ENCODE data around the gene WIPF3. TPM values are rescaled to one million over a fixed set of nuclear protein-coding genes. Genes with fewer than 3 reads are reported as not detected.

The WIPF3 gene
- total RNA-seq, 1 experiment from 2014 or later = not detected

DNA sequence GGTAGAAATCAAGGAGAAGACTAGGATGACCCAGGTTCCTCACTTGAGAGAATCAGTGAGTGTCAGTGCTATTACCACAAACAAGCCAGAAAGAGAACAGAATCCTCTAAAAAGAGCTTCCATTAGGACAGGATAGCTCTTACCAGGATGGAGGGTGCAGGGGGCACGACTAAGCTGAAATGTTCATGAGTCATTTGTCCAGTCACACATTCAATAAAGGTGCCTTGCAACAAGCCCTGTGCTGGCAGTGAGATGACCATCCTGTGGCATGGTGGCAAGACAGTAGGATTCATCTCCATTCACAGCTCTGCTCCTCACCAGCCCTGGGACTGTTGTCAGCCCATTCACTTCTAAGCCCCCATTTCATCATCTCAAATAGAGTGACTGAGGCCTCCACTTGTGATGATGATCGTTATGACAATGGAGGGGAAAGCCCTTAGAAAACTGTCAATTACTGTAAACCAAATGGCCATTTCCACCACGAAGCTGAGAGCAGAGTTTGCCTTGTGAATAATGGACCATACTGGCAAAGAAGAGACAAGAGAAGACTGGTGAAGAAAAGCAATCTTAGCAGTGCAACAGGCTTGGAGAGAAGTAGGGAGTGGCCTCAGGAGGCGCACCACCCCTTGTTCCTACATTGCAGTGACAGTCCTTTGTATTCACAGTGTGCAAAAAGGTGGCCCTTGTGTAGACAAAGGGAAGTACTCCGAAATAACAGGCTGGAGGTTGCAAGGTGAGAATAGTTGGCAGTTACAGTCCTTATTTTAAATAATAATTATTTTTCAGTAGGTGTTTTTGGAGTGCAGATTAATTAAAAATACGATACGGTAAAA lies 9.0 kb upstream of the WIPF3 start:
- no peak overlapping the region for H3K27ac ChIP-seq
- no peaks in the 10 kb centered on the region; the same call in 1 of the 2 replicates for H3K27me3 ChIP-seq (replicated peaks)
- no peaks in the 10 kb centered on the region for H3K36me3 ChIP-seq
- no peaks in the 10 kb centered on the region for H3K4me1 ChIP-seq (replicated peaks)
- no peak overlapping the region for H3K4me3 ChIP-seq
- H3K9me3 ChIP-seq (replicated peaks) = no peaks in the 10 kb centered on the region
- no peak for DNase-seq (ENCODE audit: low read depth in 1 of 2, low spot score in 2 of 2)

- DNase-seq (ENCODE audit: low read depth in 1 of 2, low spot score in 2 of 2) = no peak
- no peak overlapping the region for H3K27ac ChIP-seq
- no peaks in the 10 kb centered on the region for H3K9me3 ChIP-seq (replicated peaks)
- no peaks in the 10 kb centered on the region; the same call in 1 of the 2 replicates for H3K27me3 ChIP-seq (replicated peaks)
- H3K4me1 ChIP-seq (replicated peaks) = no peaks in the 10 kb centered on the region
- H3K4me3 ChIP-seq = no peak overlapping the region
- H3K36me3 ChIP-seq = no peaks in the 10 kb centered on the region
These were observed 7.9 kb upstream of the WIPF3 start for GRCh38 chr7:29798422-29798821.

DNA sequence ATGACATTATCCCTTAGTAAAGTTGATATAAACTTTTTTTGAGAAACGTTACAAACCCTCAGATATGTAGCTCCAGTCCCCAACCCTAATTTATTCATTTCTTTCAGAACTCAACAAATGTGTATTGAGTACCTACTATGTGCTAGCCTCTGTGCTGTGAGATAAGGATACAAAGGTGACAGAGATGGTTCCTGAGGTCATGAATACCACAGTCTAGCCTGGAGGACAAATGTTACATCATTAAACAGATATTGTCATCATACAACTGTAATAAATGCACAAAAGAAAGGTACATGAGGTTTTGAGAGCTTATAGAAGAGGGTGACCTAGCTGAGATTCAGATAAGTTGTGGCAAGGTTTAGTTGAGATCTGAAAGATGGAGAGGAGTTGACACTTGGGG lies 4.4 kb upstream of the WIPF3 start:
- peaks cover 28% of the 10 kb centered on the region for H3K27me3 ChIP-seq (replicated peaks)
- no peaks in the 10 kb centered on the region for H3K36me3 ChIP-seq
- H3K9me3 ChIP-seq (replicated peaks) = 0 out of 2 replicates have a peak, but pooled peaks cover 2% of the 10 kb centered on the region
- H3K4me3 ChIP-seq = no peak overlapping the region
- H3K27ac ChIP-seq = no peak overlapping the region
- DNase-seq (ENCODE audit: low read depth in 1 of 2, low spot score in 2 of 2) = no peak
- H3K4me1 ChIP-seq (replicated peaks) = peaks cover 7% of the 10 kb centered on the region

DNA sequence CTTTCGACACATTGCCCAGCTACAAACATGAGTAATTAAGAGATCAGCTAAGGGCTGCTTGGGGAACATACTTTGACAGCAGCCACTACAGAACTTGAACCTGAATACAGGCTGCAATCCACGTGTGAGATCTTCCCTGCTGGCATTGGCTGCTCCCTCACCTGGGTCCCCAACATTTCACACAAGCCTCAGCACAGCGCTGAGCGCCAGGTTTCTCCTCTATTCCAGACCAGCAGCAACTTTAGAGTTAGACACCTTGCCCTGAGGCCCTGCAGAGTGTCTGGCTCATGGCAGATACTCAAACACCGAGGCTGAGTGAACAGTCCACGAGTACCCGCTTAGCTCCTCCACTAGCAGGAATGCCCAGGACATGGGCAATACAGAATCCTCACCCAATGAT lies 1.3 kb upstream of the WIPF3 start:
- H3K27ac ChIP-seq = no peak overlapping the region
- H3K9me3 ChIP-seq (replicated peaks) = 0 out of 2 replicates have a peak, but pooled peaks cover 2% of the 10 kb centered on the region
- H3K36me3 ChIP-seq = no peaks in the 10 kb centered on the region
- no peak overlapping the region for H3K4me3 ChIP-seq
- DNase-seq (ENCODE audit: low read depth in 1 of 2, low spot score in 2 of 2) = no peak
- peaks cover 58% of the 10 kb centered on the region for H3K27me3 ChIP-seq (replicated peaks)
- peaks cover 7% of the 10 kb centered on the region for H3K4me1 ChIP-seq (replicated peaks)

DNA sequence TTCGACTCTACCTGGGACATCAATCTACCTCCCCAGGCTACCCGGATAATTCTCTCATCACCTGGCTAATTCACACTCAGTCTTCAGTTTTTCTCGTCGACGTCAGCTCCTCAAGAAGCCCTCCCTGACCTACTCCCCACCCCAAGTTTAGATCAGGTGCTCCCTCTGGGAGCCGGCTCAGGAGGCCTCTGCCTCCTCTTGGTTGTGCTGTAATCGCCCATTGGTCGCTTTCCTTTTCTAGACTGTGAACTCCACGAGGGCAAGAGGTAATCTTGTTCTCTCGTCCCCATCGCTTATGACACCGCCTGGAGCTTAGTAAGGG lies 461 bp upstream of the WIPF3 start:
- H3K27me3 ChIP-seq (replicated peaks) = peaks cover 66% of the 10 kb centered on the region
- H3K4me3 ChIP-seq = no peak overlapping the region
- 0 out of 2 replicates have a peak, but pooled peaks cover 2% of the 10 kb centered on the region for H3K9me3 ChIP-seq (replicated peaks)
- DNase-seq (ENCODE audit: low read depth in 1 of 2, low spot score in 2 of 2) = no peak
- H3K36me3 ChIP-seq = no peaks in the 10 kb centered on the region
- no peak overlapping the region for H3K27ac ChIP-seq
- H3K4me1 ChIP-seq (replicated peaks) = peaks cover 7% of the 10 kb centered on the region

DNA sequence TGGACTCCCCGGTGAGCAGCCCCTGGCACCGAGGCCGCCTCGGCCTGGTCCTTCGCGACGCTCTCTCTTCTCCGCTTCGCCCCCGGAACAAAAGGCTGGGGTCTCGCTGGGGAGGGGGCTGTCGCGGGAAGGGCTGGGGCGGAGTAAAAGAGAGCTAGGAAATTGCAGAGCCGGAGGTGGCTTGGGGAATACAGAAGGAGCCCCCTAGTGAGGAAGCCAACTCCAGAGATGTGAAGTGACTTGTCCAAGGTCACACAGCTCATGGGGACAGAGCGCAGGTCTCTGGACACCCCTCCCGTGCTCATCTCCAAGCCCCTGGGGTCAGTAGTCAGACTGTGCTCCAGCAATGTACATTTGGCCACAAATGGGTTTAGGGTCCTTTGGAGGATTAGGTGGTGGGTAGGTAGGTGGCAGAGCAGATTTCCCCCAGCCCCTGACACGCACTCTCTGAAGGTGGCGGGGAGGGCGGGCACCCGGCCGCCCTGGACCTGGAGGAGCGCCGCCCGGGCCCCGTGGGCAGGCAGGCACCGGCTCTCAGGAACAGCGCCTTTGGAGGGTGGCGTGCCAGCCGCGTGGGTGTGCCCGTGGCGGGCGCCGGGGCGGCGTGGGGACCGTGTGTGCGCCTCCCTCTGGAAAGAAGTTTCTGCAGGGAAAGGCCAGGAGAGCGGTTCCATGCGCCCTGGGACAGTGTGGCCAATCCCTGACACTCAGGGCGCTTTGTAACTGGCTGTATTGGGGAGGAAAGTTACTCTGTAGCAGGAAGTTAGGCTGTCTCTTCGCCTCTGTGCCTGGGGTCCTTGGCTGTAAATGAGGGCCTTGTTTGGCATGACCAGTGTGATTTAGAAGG lies 910 bp downstream of the WIPF3 start:
- H3K27me3 ChIP-seq (replicated peaks) = peaks cover 73% of the 10 kb centered on the region

DNA sequence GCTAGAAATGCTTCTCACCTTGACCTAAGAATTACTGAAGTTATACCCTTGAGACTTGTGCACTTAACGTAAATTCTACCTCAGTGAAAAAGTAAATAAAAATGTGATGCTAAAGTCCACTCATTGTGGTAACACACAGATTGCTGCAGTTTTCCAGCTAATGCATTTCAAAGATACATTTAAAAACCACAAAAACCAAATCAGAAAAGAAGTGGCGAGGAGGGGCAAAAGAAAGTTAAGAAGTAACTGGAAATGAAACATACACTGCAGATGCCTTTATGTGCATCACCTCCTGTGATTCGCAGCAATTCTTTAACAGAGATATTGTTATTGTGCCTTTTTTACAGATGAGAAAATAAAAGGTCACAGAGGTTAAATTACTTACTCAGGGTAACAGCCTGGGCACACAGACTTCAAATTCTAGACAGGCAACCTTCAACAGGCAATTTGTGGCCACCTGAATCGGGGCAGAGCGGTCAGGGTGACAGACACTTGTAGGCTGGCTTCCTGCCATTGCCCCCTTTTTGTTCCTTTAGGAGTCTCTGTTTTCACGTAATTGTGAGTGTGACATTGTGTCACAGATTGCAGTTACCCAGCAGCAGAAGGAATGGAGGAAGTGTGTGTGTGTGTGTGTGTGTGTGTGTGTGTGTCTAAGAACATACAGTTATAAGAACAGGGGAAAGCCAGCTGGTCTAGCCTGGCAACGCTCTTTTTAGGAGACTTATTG lies 1.9 kb downstream of the WIPF3 start:
- peaks cover 79% of the 10 kb centered on the region for H3K27me3 ChIP-seq (replicated peaks)
- no peak for DNase-seq (ENCODE audit: low read depth in 1 of 2, low spot score in 2 of 2)

More for the DNA sequence above, 910 bp downstream of the WIPF3 start:
- Histone ChIP-seq H3K27ac (no peak overlapping the region), H3K9me3 (replicated peaks) (0 out of 2 replicates have a peak, but pooled peaks cover 2% of the 10 kb centered on the region), H3K4me3 (no peak overlapping the region; the same call in 1 of the 2 replicates), H3K36me3 (no peaks in the 10 kb centered on the region), H3K4me1 (replicated peaks) (peaks cover 7% of the 10 kb centered on the region)
- DNase-seq (ENCODE audit: low read depth in 1 of 2, low spot score in 2 of 2) = no peak

DNA sequence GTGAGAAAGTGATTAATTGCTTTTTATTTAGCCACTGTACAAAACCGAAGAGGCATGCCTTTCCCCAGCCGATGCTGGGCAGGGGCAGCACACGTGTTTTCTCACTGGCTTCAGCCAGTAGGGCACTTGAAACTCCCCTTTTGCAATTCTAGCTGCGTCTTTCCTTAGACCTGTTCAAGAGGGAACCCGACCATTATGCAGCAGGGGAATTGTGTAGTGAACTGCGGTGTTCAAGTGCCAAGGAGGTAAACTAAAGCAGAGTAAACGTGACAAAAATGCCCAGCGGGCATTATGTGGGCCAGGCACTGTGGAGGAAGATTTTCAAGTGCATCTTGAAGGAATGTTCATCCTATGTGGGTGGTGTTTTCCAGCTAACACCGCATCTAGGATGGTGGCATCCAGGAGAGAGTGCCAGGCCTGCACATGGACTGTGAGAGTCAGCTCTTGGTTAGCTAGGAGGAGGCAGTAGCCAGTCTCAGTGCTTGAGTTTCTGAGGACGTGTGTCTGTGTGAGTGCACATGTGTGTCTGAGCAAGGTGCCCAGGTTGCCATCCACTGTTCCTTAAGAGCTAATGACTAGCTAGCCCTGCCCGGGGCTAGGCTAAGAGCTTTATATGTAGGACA lies 3.3 kb downstream of the WIPF3 start:
- DNase-seq (ENCODE audit: low read depth in 1 of 2, low spot score in 2 of 2) = no peak
- H3K27me3 ChIP-seq (replicated peaks) = peaks cover 79% of the 10 kb centered on the region
- no peak overlapping the region for H3K27ac ChIP-seq
- peaks cover 7% of the 10 kb centered on the region for H3K4me1 ChIP-seq (replicated peaks)
- 0 out of 2 replicates have a peak, but pooled peaks cover 2% of the 10 kb centered on the region for H3K9me3 ChIP-seq (replicated peaks)
- no peaks in the 10 kb centered on the region for H3K36me3 ChIP-seq
- H3K4me3 ChIP-seq = no peak overlapping the region

More for the DNA sequence above, 1.9 kb downstream of the WIPF3 start:
- 0 out of 2 replicates have a peak, but pooled peaks cover 2% of the 10 kb centered on the region for H3K9me3 ChIP-seq (replicated peaks)
- H3K4me1 ChIP-seq (replicated peaks) = peaks cover 7% of the 10 kb centered on the region
- no peak overlapping the region for H3K27ac ChIP-seq
- H3K4me3 ChIP-seq = no peak overlapping the region
- H3K36me3 ChIP-seq = no peaks in the 10 kb centered on the region

DNA sequence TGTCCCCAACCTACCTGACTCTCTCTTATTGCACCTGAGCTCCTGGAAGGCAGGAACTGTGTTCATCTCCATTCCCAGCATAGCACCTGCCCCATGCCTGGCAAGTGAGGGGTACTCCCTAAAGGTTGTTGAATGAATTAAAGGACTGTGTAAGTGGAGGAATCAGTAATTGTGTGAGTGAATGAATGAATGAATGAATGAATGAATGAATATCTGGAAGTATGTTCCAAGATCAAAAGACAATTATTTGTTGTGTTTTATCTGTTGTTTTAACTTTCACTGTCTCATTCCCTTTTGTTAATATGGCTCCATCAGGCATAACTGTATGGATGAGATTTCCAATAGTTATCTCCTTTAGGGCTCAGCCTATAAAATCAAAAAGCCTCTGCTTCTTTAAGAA lies 4.0 kb downstream of the WIPF3 start:
- H3K27ac ChIP-seq = no peak overlapping the region
- no peaks in the 10 kb centered on the region for H3K36me3 ChIP-seq
- no peak overlapping the region for H3K4me3 ChIP-seq
- DNase-seq (ENCODE audit: low read depth in 1 of 2, low spot score in 2 of 2) = no peak
- H3K4me1 ChIP-seq (replicated peaks) = peaks cover 7% of the 10 kb centered on the region
- H3K27me3 ChIP-seq (replicated peaks) = peaks cover 75% of the 10 kb centered on the region
- 0 out of 2 replicates have a peak, but pooled peaks cover 2% of the 10 kb centered on the region for H3K9me3 ChIP-seq (replicated peaks)

DNA sequence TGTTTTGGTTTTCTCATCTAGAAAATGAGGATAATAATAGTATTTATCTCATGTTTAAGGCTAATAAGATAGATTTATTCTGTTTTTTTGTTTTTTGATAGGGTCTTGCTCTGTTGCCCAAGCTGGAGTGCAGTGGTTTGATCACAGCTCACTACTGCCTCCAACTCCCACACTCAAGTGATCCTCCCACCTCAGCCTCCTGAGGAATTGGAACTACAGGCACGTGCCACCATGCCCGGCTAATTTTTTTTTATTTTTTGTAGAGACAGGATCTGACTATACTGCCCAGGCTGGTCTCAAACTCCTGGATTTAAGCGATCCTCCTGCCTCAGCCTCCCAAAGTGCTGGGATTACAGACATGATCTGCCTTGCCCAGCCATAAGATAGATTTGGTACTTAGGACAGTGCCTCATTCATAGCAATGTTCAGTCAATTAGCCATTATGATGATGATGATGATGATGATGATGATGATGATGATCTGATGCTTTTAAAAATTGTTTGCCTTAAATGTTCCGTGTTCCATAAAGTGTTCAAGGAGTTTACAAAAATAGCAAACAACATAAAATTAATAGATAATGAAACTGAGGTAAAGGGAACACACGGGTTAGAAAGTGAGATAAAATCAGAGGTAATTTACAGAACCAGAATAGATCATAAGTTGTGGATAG lies 4.6 kb downstream of the WIPF3 start:
- H3K4me3 ChIP-seq = no peak overlapping the region
- peaks cover 71% of the 10 kb centered on the region for H3K27me3 ChIP-seq (replicated peaks)
- H3K4me1 ChIP-seq (replicated peaks) = peaks cover 7% of the 10 kb centered on the region
- no peak for DNase-seq (ENCODE audit: low read depth in 1 of 2, low spot score in 2 of 2)
- H3K9me3 ChIP-seq (replicated peaks) = 0 out of 2 replicates have a peak, but pooled peaks cover 2% of the 10 kb centered on the region
- H3K36me3 ChIP-seq = no peaks in the 10 kb centered on the region
- no peak overlapping the region for H3K27ac ChIP-seq

DNA sequence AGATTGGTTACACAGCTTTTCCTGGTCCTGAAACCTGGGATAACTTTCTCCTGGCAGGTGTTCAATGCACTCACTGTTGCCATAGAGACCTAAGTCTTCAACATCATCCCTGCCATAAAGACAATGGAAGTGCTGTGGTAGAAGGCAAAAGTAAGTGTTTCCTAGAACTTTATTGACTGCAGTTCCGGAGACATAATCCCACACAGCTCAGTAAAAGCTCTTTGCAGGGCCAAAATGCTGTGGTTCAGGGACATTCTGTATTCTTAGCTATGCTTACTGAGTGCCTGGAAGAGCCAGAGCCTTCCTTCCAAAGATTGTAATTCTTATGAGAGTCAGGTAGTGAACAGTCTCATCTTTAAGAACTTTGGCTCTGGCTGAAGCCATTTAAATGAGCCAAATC lies 5.3 kb downstream of the WIPF3 start:
- no peak for DNase-seq (ENCODE audit: low read depth in 1 of 2, low spot score in 2 of 2)
- H3K4me1 ChIP-seq (replicated peaks) = peaks cover 2% of the 10 kb centered on the region
- H3K9me3 ChIP-seq (replicated peaks) = 0 out of 2 replicates have a peak, but pooled peaks cover 1% of the 10 kb centered on the region
- H3K36me3 ChIP-seq = no peaks in the 10 kb centered on the region
- H3K27ac ChIP-seq = no peak overlapping the region
- H3K4me3 ChIP-seq = no peak overlapping the region
- peaks cover 64% of the 10 kb centered on the region for H3K27me3 ChIP-seq (replicated peaks)

GRCh38 chr7:29812185-29812876 lies 6.0 kb downstream of the WIPF3 start:
- no peak overlapping the region for H3K4me3 ChIP-seq
- peaks cover 57% of the 10 kb centered on the region for H3K27me3 ChIP-seq (replicated peaks)
- DNase-seq (ENCODE audit: low read depth in 1 of 2, low spot score in 2 of 2) = no peak
- no peaks in the 10 kb centered on the region for H3K9me3 ChIP-seq (replicated peaks)
- no peak overlapping the region for H3K27ac ChIP-seq
- no peaks in the 10 kb centered on the region for H3K4me1 ChIP-seq (replicated peaks)
- no peaks in the 10 kb centered on the region for H3K36me3 ChIP-seq

Data from SJSA1 (cell line).